Measurements from ENCODE around the gene WWOX.

DNA sequence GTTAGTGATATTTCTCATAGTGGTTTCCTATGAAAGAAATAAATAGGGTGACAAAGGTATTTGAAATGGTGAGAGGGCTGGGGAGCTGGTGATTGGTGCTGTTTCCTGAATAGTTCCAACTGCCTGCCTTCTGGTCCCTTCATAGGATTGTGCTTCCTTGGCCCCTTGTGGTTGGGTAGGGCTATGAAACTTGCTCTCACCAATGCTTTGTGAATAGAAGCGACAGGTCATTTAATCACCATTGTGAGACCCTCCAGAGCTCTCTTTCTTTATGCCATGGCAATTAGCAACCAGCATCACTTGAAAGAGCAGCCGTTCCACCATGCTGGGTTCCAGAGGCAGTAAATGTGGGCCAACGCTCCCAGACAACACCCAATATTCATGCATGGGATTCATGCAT is 23.7 kb upstream of the WWOX start:
- TF ChIP-seq, protein P1, sequence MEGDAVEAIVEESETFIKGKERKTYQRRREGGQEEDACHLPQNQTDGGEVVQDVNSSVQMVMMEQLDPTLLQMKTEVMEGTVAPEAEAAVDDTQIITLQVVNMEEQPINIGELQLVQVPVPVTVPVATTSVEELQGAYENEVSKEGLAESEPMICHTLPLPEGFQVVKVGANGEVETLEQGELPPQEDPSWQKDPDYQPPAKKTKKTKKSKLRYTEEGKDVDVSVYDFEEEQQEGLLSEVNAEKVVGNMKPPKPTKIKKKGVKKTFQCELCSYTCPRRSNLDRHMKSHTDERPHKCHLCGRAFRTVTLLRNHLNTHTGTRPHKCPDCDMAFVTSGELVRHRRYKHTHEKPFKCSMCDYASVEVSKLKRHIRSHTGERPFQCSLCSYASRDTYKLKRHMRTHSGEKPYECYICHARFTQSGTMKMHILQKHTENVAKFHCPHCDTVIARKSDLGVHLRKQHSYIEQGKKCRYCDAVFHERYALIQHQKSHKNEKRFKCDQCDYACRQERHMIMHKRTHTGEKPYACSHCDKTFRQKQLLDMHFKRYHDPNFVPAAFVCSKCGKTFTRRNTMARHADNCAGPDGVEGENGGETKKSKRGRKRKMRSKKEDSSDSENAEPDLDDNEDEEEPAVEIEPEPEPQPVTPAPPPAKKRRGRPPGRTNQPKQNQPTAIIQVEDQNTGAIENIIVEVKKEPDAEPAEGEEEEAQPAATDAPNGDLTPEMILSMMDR (IDR thresholded peaks at IDR 0.05) = no peak
- no peak for TF ChIP-seq EZH2 (IDR thresholded peaks at IDR 0.05; ENCODE audit: borderline replicate concordance, insufficient read depth, low read depth, low read length, poor library complexity, severe bottlenecking)
